ENCODE results near the gene LIN7A. TPM values are rescaled to one million over a fixed set of nuclear protein-coding genes. Genes with fewer than 3 reads are reported as not detected.

The LIN7A gene
- total and polyA plus RNA-seq, 2 of the 8 experiments (the other 6 are each of a cell fraction or from before 2014, with no cell fraction given) = 5.8 to 22.0 TPM

DNA sequence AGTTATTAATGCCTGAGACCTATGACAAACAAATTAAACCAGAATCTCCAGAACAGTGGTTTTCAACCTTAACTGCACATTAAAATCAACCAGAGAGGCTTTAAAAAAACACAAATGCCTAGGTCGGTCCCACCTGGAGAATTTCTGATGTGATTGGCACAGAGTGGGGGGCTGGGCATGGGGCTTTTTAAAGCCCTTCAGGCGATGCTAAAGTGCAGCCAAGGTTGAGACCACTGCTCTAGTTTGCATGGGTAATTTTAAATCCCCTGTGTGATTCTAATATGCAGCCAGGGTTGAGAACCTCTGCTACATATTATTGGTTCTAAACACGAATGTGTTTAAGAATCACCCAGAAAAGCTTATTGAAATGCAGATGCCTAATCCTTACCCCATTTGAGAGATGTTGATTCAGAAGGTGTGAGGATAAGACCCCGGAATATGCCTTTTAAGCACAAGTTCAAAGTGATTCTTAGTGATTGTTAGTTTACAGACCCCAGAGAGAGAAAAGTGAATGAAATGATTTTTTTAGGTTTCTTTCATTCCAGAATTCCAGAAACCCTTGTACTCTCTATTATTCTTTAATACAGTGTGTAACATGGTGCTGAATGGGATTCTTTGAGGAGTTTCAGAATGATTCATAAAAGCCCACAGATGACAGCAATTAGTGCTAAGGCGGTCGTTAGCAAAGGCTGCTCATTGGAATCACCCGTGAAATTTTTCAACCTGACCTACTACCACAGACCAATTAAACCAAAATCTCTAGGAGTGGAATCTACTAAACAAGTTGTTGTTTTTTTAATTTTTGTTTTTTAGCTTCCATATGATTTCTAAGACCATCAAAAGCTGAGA lies 44.9 kb downstream of the LIN7A start:
- H3K9ac ChIP-seq (replicated peaks in 1 of 4; ENCODE audit: extremely low read depth in 1 of 4, low read depth in 3 of 4, low read length in 3 of 4) = no peak overlapping the region
- no peak for DNase-seq (ENCODE audit: low read depth in 1 of 2, low spot score in 2 of 2)
- 60% methylated on average over 7 of the region's 7 CpGs; no CpG with 5 or more reads in 1 of the 2 experiments for WGBS, 2 experiments (ENCODE audit: extremely low coverage in 1 of 2, insufficient coverage in 1 of 2, insufficient read length in 1 of 2, insufficient replicate concordance in 2 of 2, low coverage in 1 of 2, low lambda C conversion rate in 2 of 2, missing lambda C conversion rate in 1 of 2)
- H3K4me1 ChIP-seq (replicated peaks in 1 of 4; ENCODE audit: control insufficient read depth in 3 of 4, insufficient read depth in 4 of 4, low read length in 3 of 4) = peaks cover 0 to 8% (median 0%) of the 10 kb centered on the region in 4 experiments; a peak in 1 of 7 replicates
- no peaks in the 10 kb centered on the region for H3K27me3 ChIP-seq (replicated peaks in 1 of 4; ENCODE audit: control insufficient read depth in 3 of 4, extremely low read depth in 1 of 4, insufficient read depth in 3 of 4, low read length in 3 of 4)
- no peak overlapping the region for H2AK5ac ChIP-seq (ENCODE audit: low read depth, low read length)
- H3K18ac ChIP-seq (ENCODE audit: extremely low read depth, low read length) = no peak overlapping the region
- POLR2A ChIA-PET (ENCODE audit: partially characterized antibody) = no interaction called here
- no peak overlapping the region for H2BK120ac ChIP-seq (replicated peaks; ENCODE audit: low read depth, low read length)
- H3K4me3 ChIP-seq (ENCODE audit: extremely low read depth in 1 of 4, insufficient read depth in 2 of 4, low read depth in 3 of 4, low read length in 4 of 4) = no peak overlapping the region
- H3K23me2 ChIP-seq (ENCODE audit: low read depth, low read length) = no peaks in the 10 kb centered on the region
- no peak overlapping the region for H2BK15ac ChIP-seq (ENCODE audit: low read length)
- H3K36me3 ChIP-seq (ENCODE audit: control insufficient read depth in 2 of 4, insufficient read depth in 4 of 4, low read length in 3 of 4) = peaks cover 0 to 4% (median 0%) of the 10 kb centered on the region in 4 experiments; a peak in 1 of 8 replicates
- no peaks in the 10 kb centered on the region for H3K79me2 ChIP-seq (ENCODE audit: control insufficient read depth in 1 of 2, insufficient read depth in 2 of 2, low read length in 2 of 2)
- no peak overlapping the region for H4K91ac ChIP-seq (replicated peaks; ENCODE audit: insufficient read length, low read length)
- no peak overlapping the region for H3K23ac ChIP-seq (ENCODE audit: insufficient read length)
- TF ChIP-seq, protein P1, sequence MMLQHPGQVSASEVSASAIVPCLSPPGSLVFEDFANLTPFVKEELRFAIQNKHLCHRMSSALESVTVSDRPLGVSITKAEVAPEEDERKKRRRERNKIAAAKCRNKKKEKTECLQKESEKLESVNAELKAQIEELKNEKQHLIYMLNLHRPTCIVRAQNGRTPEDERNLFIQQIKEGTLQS (IDR thresholded peaks at IDR 0.05; ENCODE audit: insufficient read depth, low read depth, low read length) = no peak
- no peak for TF ChIP-seq HDAC6 (IDR thresholded peaks at IDR 0.05; ENCODE audit: low read depth, low read length)
- no peak for TF ChIP-seq RXRA (IDR thresholded peaks at IDR 0.05; ENCODE audit: insufficient read depth, low read depth, low read length)
- TF ChIP-seq MAFK (IDR thresholded peaks at IDR 0.05; ENCODE audit: low read depth, low read length) = no peak
- no peak for TF ChIP-seq POLR2AphosphoS5 (IDR thresholded peaks at IDR 0.05; ENCODE audit: low read depth, low read length)
- TF ChIP-seq CREB1 (IDR thresholded peaks at IDR 0.05) = no peak
- no peak for TF ChIP-seq BCL11A (IDR thresholded peaks at IDR 0.05; ENCODE audit: low read depth in 2 of 2, low read length in 2 of 2)
- no peak for TF ChIP-seq SUZ12 (IDR thresholded peaks at IDR 0.05; ENCODE audit: low read length)
- H3K79me1 ChIP-seq (ENCODE audit: low read depth, low read length) = no peaks in the 10 kb centered on the region
- no peak overlapping the region for H3K56ac ChIP-seq (replicated peaks; ENCODE audit: insufficient read length, low read depth, low read length)
- no peak overlapping the region for H3K27ac ChIP-seq (ENCODE audit: low read depth, low read length)
- no peak overlapping the region for H4K8ac ChIP-seq (ENCODE audit: extremely low read depth, insufficient read depth, low read length)
- no peak overlapping the region for H3K14ac ChIP-seq (ENCODE audit: insufficient read length)
- CTCF ChIA-PET (ENCODE audit: partially characterized antibody) = interaction anchor here (0.9 kb wide), 1 partner anchor 217 kb away, joined by 3 read pairs; no protein-coding TSS in a partner anchor
- H3K4me2 ChIP-seq (ENCODE audit: insufficient read depth in 1 of 2, low read depth in 2 of 2, low read length in 2 of 2) = no peak overlapping the region; a peak in 1 of 4 replicates
- no peaks in the 10 kb centered on the region for H4K20me1 ChIP-seq (replicated peaks in 1 of 2; ENCODE audit: control insufficient read depth in 1 of 2, insufficient read depth in 2 of 2, low read length in 2 of 2)
- no peak overlapping the region for H4K5ac ChIP-seq (ENCODE audit: insufficient read length, low read depth, low read length)
- no peak overlapping the region for H2BK20ac ChIP-seq (ENCODE audit: low read length)
- no peak overlapping the region for H2BK5ac ChIP-seq (ENCODE audit: low read depth, low read length)
- H3K9me3 ChIP-seq (ENCODE audit: insufficient read depth in 2 of 2, low read depth in 1 of 2, low read length in 1 of 2) = no peaks in the 10 kb centered on the region
- no peak overlapping the region for H2AFZ ChIP-seq (ENCODE audit: low read length)
- no peak overlapping the region for H3K4ac ChIP-seq (replicated peaks; ENCODE audit: insufficient read length, low read depth, low read length)
- no peak for FAIRE-seq
- H2BK12ac ChIP-seq (ENCODE audit: low read depth, low read length) = no peak overlapping the region
